ENCODE data around the gene RAC2. TPM values are rescaled to one million over a fixed set of nuclear protein-coding genes. Genes with fewer than 3 reads are reported as not detected.

Gene RAC2
- total and polyA plus RNA-seq, 9 of the 15 experiments (the other 6 are each of a cell fraction or from before 2014, with no cell fraction given), result 22.7 to 103 (median 43.3) TPM

- TF ChIP-seq KLF16 (IDR thresholded peaks at IDR 0.05) (peak; percentile 83), ZNF444 (CRISPR knock-in tag; IDR thresholded peaks at IDR 0.05) (no peak), FOXP1 (CRISPR knock-in tag; IDR thresholded peaks at IDR 0.05) (0 out of 2 replicates have a peak, but pooled peaks have one; percentile 6), ZNF511 (CRISPR knock-in tag; IDR thresholded peaks at IDR 0.05) (no peak), ZBTB40 (IDR thresholded peaks at IDR 0.05) (peak; percentile 75), ZBTB40 (CRISPR knock-in tag; IDR thresholded peaks at IDR 0.05) (no peak), NRF1 (conservative IDR thresholded peaks at IDR 0.05 in 1 of 2, IDR thresholded peaks at IDR 0.05 in 1 of 2) (peak; percentile 72 to 76), MAFK (IDR thresholded peaks at IDR 0.05; ENCODE audit: low read length) (no peak), POLR2A (conservative IDR thresholded peaks at IDR 0.05) (peak; percentile 73), ZBTB11 (CRISPR knock-in tag; IDR thresholded peaks at IDR 0.05) (0 out of 6 replicates have a peak, but pooled peaks of 1 of the 3 experiments have one; percentile 41), HNRNPL (IDR thresholded peaks at IDR 0.05; ENCODE audit: low read depth, low read length) (no peak), ESRRA (IDR thresholded peaks at IDR 0.05; ENCODE audit: borderline replicate concordance, low read depth) (peak; percentile 61; the same call in 1 of the 2 replicates), STAT5B (CRISPR knock-in tag; IDR thresholded peaks at IDR 0.05) (no peak), TCF7L2 (IDR thresholded peaks at IDR 0.05; ENCODE audit: low read depth, low read length) (no peak)
These were observed 1.6 kb downstream of the RAC2 start (continued) for GRCh38 chr22:37242395-37242918.

All from K562 (cell line).